Lower leg skin (tissue), 4 donors: ENCODE data around the gene FDX2. TPM values are rescaled to one million over a fixed set of nuclear protein-coding genes. Genes with fewer than 3 reads are reported as not detected.

Source experiments
- DNase-seq, 2 donors: peaks; one replicate each; pipeline ENCODE4 v3.0.0-alpha.2; 2019; ENCODE audit warnings: low spot score in 2 of 2
- H3K4me3 ChIP-seq: fragments of 200-600 bp; sonication (generic); 2 replicates; pipeline ENCODE4 v1.5.1; 2017; ENCODE audit warnings: mild to moderate bottlenecking, low read depth; ENCODE audit not compliant: poor library complexity, severe bottlenecking
- CTCF ChIP-seq, 3 donors: fragments of 450-650 bp; IDR thresholded peaks; one replicate each; pipeline ENCODE4 v1.5.1; 2016; ENCODE audit warnings: antibody characterized with exemption in 3 of 3, mild to moderate bottlenecking in 3 of 3, moderate library complexity in 2 of 3
- POLR2A ChIP-seq, 2 donors: fragments of 450-650 bp; IDR thresholded peaks; one replicate each; pipeline ENCODE4 v1.6.1; 2016 to 2017; ENCODE audit warnings: antibody characterized with exemption in 2 of 2, mild to moderate bottlenecking in 1 of 2, moderate library complexity in 1 of 2
- whole genome bisulfite sequencing, 2 donors: methylation state at CpG; one replicate each; pipeline ENCODE4 v1.1.5; 2018; 5-methylcytosine and 5-hydroxymethylcytosine counted together
- intact Hi-C: fragments of 100-400 bp; cut with DNase I; formaldehyde crosslinking; loops from one replicate; pipeline ENCODE4 v1.15.0; 2023; ENCODE audit warnings: low total_unique reads
- total RNA-seq, 4 donors: library from RNA; depleted of rRNA; stranded (reverse); fragments of >200 nt; gene quantifications; one replicate each; pipeline ENCODE4 v1.1.0, GENCODE V29; 2016

FDX2 gene
- total RNA-seq, 4 donors from 2014 or later: 10.3 to 20.7 (median 18.2) TPM

GRCh38 chr19:10289167-10289835 lies 26.5 kb downstream of the FDX2 start:
- peak in 1 of 2 donors; percentile 86 for DNase-seq
- no peak overlapping the region for H3K4me3 ChIP-seq
- TF ChIP-seq POLR2A (IDR thresholded peaks at IDR 0.05) (no peak), CTCF (IDR thresholded peaks at IDR 0.05) (no peak)
- 0 to 2% methylated on average over 43 to 50 of the region's 50 CpGs for WGBS, 2 donors
- intact Hi-C loops: no loop called here

GRCh38 chr19:10288662-10289166 lies 27.1 kb downstream of the FDX2 start:
- TF ChIP-seq CTCF (IDR thresholded peaks at IDR 0.05): no peak
- TF ChIP-seq POLR2A (IDR thresholded peaks at IDR 0.05): no peak
- DNase-seq: no peak
- no peak overlapping the region for H3K4me3 ChIP-seq
- intact Hi-C loops: no loop called here
- 3 to 4% methylated on average over 23 of the region's 23 CpGs for whole genome bisulfite sequencing, 2 donors

- no peak within 1 kb of the TSS for H3K4me3 ChIP-seq
- WGBS, 2 donors: 8 to 14% methylated on average over 28 to 45 of the region's 59 CpGs
- peak in 1 of 2 donors; percentile 91 for DNase-seq
- intact Hi-C loops: no loop called here
- TF ChIP-seq CTCF (IDR thresholded peaks at IDR 0.05) (no peak), POLR2A (IDR thresholded peaks at IDR 0.05) (no peak)
These were observed 28.7 kb downstream of the FDX2 start, which contains the start of gene ICAM4 for GRCh38 chr19:10286803-10287737. TSS of gene ICAM4 (plus strand) at chr19:10286955. CDS start at chr19:10287013, 58 bp downstream.

GRCh38 chr19:10285393-10285792 lies 30.4 kb downstream of the FDX2 start:
- H3K4me3 ChIP-seq: no peak overlapping the region
- WGBS, 2 donors: 91 to 96% methylated on average over 4 of the region's 4 CpGs
- intact Hi-C loops: no loop called here
- no peak for DNase-seq
- TF ChIP-seq CTCF (IDR thresholded peaks at IDR 0.05): no peak
- TF ChIP-seq POLR2A (IDR thresholded peaks at IDR 0.05): no peak

- intact Hi-C loops: no loop called here
- TF ChIP-seq POLR2A (IDR thresholded peaks at IDR 0.05) (no peak), CTCF (IDR thresholded peaks at IDR 0.05) (no peak)
- H3K4me3 ChIP-seq: no peak overlapping the region
- DNase-seq: no peak
- 94 to 95% methylated on average over 13 of the region's 13 CpGs for whole genome bisulfite sequencing, 2 donors
These were observed 30.9 kb downstream of the FDX2 start for GRCh38 chr19:10284960-10285278.
